ENCODE measurements around the gene ACTN3. TPM values are rescaled to one million over a fixed set of nuclear protein-coding genes. Genes with fewer than 3 reads are reported as not detected.
"Not testable (repeated sequence)": the region's sequence is repeated elsewhere in the genome, so short reads cannot be mapped to it uniquely, and the experiment has no call there.

ACTN3 gene
- total RNA-seq, 1 donor from 2014 or later: not detected

- Histone ChIP-seq H3K9me3 (ENCODE audit: insufficient read depth, low read depth, low read length) (no peaks in the 10 kb centered on the region), H3K27me3 (ENCODE audit: insufficient read depth, low read length) (no peaks in the 10 kb centered on the region), H2AFZ (ENCODE audit: low read depth, low read length) (no peak overlapping the region), H3K4me2 (ENCODE audit: low read length) (no peak overlapping the region), H3K4me1 (ENCODE audit: insufficient read depth, low read length) (peaks cover 22% of the 10 kb centered on the region), H3K36me3 (ENCODE audit: insufficient read depth, low read length) (no peaks in the 10 kb centered on the region), H3K27ac (ENCODE audit: low read depth, low read length) (no peak overlapping the region), H3K79me2 (ENCODE audit: insufficient read depth, low read length) (no peaks in the 10 kb centered on the region), H3K4me3 (ENCODE audit: insufficient read depth, low read depth, low read length) (no peak overlapping the region), H4K20me1 (ENCODE audit: insufficient read depth, low read length) (peaks cover 7% of the 10 kb centered on the region), H3K9ac (ENCODE audit: low read length) (no peak overlapping the region)
- no peak for DNase-seq (ENCODE audit: low read depth)
- Mint-ChIP-seq H3K27me3 (ENCODE audit: low read depth, unreplicated experiment) (peaks cover 4% of the 10 kb centered on the region), H3K27ac (ENCODE audit: unreplicated experiment) (no peak overlapping the region), H3K4me1 (ENCODE audit: low read depth, unreplicated experiment) (peaks cover 6% of the 10 kb centered on the region), H3K4me3 (ENCODE audit: unreplicated experiment) (no peak overlapping the region), H3K9me3 (ENCODE audit: unreplicated experiment) (no peaks in the 10 kb centered on the region), H3K36me3 (ENCODE audit: low read depth, unreplicated experiment) (peaks cover 26% of the 10 kb centered on the region)
- TF ChIP-seq EZH2 (IDR thresholded peaks at IDR 0.05; ENCODE audit: insufficient read depth, low read length): no peak
- TF ChIP-seq, protein P1, sequence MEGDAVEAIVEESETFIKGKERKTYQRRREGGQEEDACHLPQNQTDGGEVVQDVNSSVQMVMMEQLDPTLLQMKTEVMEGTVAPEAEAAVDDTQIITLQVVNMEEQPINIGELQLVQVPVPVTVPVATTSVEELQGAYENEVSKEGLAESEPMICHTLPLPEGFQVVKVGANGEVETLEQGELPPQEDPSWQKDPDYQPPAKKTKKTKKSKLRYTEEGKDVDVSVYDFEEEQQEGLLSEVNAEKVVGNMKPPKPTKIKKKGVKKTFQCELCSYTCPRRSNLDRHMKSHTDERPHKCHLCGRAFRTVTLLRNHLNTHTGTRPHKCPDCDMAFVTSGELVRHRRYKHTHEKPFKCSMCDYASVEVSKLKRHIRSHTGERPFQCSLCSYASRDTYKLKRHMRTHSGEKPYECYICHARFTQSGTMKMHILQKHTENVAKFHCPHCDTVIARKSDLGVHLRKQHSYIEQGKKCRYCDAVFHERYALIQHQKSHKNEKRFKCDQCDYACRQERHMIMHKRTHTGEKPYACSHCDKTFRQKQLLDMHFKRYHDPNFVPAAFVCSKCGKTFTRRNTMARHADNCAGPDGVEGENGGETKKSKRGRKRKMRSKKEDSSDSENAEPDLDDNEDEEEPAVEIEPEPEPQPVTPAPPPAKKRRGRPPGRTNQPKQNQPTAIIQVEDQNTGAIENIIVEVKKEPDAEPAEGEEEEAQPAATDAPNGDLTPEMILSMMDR (IDR thresholded peaks at IDR 0.05; ENCODE audit: insufficient read depth, low read depth, low read length): no peak
- no peak for FAIRE-seq
Observed at GRCh38 chr11:66539170-66539869, 7.4 kb upstream of the ACTN3 start.

GRCh38 chr11:66539870-66540213 lies 6.9 kb upstream of the ACTN3 start:
- Histone ChIP-seq H3K4me1 (ENCODE audit: insufficient read depth, low read length) (peaks cover 22% of the 10 kb centered on the region), H3K4me3 (ENCODE audit: insufficient read depth, low read depth, low read length) (no peak overlapping the region), H2AFZ (ENCODE audit: low read depth, low read length) (no peak overlapping the region), H3K36me3 (ENCODE audit: insufficient read depth, low read length) (no peaks in the 10 kb centered on the region), H4K20me1 (ENCODE audit: insufficient read depth, low read length) (peaks cover 7% of the 10 kb centered on the region), H3K9me3 (ENCODE audit: insufficient read depth, low read depth, low read length) (no peaks in the 10 kb centered on the region), H3K4me2 (ENCODE audit: low read length) (no peak overlapping the region), H3K27ac (ENCODE audit: low read depth, low read length) (no peak overlapping the region), H3K79me2 (ENCODE audit: insufficient read depth, low read length) (no peaks in the 10 kb centered on the region), H3K9ac (ENCODE audit: low read length) (no peak overlapping the region), H3K27me3 (ENCODE audit: insufficient read depth, low read length) (no peaks in the 10 kb centered on the region)
- no peak for TF ChIP-seq EZH2 (IDR thresholded peaks at IDR 0.05; ENCODE audit: insufficient read depth, low read length)
- TF ChIP-seq, protein P1 (IDR thresholded peaks at IDR 0.05; ENCODE audit: insufficient read depth, low read depth, low read length): no peak
- Mint-ChIP-seq H3K9me3 (ENCODE audit: unreplicated experiment) (no peaks in the 10 kb centered on the region), H3K4me3 (ENCODE audit: unreplicated experiment) (no peak overlapping the region), H3K27me3 (ENCODE audit: low read depth, unreplicated experiment) (peaks cover 4% of the 10 kb centered on the region), H3K36me3 (ENCODE audit: low read depth, unreplicated experiment) (peaks cover 26% of the 10 kb centered on the region), H3K4me1 (ENCODE audit: low read depth, unreplicated experiment) (peaks cover 6% of the 10 kb centered on the region), H3K27ac (ENCODE audit: unreplicated experiment) (no peak overlapping the region)
- no peak for DNase-seq (ENCODE audit: low read depth)
- FAIRE-seq: no peak

GRCh38 chr11:66540598-66540997 lies 6.1 kb upstream of the ACTN3 start:
- not testable (repeated sequence) for H3K27me3 Mint-ChIP-seq (ENCODE audit: low read depth, unreplicated experiment); H3K9me3 Mint-ChIP-seq (ENCODE audit: unreplicated experiment); H2AFZ ChIP-seq (ENCODE audit: low read depth, low read length); H3K4me3 Mint-ChIP-seq (ENCODE audit: unreplicated experiment); H3K4me1 Mint-ChIP-seq (ENCODE audit: low read depth, unreplicated experiment); H3K4me2 ChIP-seq (ENCODE audit: low read length); H3K27ac ChIP-seq (ENCODE audit: low read depth, low read length); H3K36me3 ChIP-seq (ENCODE audit: insufficient read depth, low read length); H3K79me2 ChIP-seq (ENCODE audit: insufficient read depth, low read length); H3K27me3 ChIP-seq (ENCODE audit: insufficient read depth, low read length); DNase-seq (ENCODE audit: low read depth); H3K27ac Mint-ChIP-seq (ENCODE audit: unreplicated experiment); H3K4me3 ChIP-seq (ENCODE audit: insufficient read depth, low read depth, low read length); H3K9me3 ChIP-seq (ENCODE audit: insufficient read depth, low read depth, low read length); FAIRE-seq; H4K20me1 ChIP-seq (ENCODE audit: insufficient read depth, low read length); H3K9ac ChIP-seq (ENCODE audit: low read length)
- H3K4me1 ChIP-seq (ENCODE audit: insufficient read depth, low read length): peaks cover 24% of the 10 kb centered on the region
- H3K36me3 Mint-ChIP-seq (ENCODE audit: low read depth, unreplicated experiment): peaks cover 24% of the 10 kb centered on the region

Data from astrocyte (in vitro differentiated cells and primary cell).